ENCODE measurements around the gene PPP1R15A.
"Not testable (repeated sequence)": the region's sequence is repeated elsewhere in the genome, so short reads cannot be mapped to it uniquely, and the experiment has no call there.

Gene PPP1R15A

DNA sequence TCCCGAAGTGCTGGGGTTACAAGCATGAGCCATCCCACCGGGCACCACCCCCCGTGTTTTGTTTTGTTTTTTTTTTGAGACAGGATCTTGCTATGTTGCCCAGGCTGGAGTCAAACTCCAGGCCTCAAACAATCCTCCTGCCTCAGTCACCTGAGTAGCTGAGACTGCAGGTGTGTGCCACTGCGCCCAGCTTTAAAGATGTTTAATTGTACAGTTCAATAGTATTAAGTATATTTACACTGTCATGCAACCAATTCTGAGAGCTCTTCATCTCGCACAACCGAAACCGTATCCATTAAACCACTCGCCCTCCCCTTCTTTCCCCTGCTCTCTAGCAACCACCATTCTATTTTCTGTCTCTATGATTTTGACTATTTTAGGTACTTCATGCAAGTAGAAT lies 43.5 kb downstream of the PPP1R15A start:
- no peak for DNase-seq (ENCODE audit: low read depth, low spot score)

DNA sequence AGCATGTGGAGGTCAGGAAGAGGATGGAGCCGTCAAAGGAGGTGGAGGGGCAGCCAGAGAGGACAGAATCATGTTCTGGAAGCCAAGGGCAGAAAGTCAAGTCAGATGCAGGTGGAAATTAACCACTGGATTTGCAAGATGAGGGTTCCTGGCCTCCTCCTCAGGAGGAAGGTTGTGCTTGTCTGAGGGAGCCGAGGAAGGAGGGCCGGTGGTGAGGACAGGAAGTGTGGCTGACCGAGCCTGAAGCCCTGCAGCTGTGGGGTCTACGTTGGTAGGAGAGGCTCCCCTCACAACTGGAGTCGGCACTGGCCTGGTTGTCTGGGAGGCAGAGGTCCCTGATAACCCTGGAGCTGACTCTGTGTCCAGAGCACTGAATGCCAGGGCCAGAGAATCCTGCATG lies 45.9 kb downstream of the PPP1R15A start:
- DNase-seq (ENCODE audit: low read depth, low spot score) = no peak

DNA sequence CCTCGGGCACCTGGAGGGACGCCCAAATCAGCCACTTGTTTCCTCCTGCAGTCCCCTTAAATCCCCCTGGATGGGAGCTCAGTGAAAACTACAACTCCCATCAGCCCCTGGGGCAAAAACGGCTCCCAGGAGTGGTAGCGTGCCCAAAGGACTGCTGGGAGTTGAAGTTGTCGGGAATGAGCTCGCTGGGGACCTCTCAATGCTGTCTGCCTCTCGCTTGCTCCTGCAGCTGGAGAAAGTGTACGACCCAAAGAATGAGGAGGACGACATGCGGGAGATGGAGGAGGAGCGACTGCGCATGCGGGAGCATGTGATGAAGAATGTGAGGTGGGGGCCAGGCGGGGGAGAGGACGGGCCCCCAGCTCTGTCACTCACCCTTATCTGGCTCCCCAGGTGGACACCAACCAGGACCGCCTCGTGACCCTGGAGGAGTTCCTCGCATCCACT lies 46.6 kb downstream of the PPP1R15A start:
- DNase-seq (ENCODE audit: low read depth, low spot score) = no peak

DNA sequence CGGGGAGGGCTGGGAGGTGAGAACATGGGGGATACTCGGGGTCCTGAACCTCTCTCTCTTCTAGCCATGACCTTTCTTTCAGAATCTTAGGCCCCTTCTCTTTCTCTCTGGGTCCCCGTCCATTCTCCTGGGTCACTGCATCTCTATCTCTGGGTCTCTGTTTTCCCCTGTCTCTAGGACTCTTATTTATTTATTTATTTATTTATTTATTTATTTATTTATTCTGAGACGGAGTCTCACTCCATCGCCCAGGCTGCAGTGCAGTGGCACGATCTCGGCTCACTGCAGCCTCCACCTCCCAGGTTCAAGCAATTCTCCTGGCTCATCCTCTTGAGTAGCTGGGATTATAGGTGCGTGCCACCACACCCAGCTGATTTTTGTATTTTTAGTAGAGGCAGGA lies 47.0 kb downstream of the PPP1R15A start:
- DNase-seq (ENCODE audit: low read depth, low spot score) = not testable (repeated sequence)

DNA sequence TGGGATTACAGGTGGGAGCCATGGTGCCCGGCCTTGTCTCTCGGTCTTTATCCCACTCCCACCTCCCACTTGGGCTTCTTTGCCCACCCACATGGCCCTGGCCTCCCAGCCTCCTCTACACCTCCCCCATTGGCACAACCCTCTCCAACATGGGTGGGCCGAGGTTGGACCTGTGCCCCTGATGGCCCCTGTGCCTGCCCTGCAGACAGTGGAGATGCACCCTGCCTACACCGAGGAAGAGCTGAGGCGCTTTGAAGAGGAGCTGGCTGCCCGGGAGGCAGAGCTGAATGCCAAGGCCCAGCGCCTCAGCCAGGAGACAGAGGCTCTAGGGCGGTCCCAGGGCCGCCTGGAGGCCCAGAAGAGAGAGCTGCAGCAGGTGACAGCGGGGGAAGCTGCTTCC lies 48.7 kb downstream of the PPP1R15A start:
- no peak for DNase-seq (ENCODE audit: low read depth, low spot score)

DNA sequence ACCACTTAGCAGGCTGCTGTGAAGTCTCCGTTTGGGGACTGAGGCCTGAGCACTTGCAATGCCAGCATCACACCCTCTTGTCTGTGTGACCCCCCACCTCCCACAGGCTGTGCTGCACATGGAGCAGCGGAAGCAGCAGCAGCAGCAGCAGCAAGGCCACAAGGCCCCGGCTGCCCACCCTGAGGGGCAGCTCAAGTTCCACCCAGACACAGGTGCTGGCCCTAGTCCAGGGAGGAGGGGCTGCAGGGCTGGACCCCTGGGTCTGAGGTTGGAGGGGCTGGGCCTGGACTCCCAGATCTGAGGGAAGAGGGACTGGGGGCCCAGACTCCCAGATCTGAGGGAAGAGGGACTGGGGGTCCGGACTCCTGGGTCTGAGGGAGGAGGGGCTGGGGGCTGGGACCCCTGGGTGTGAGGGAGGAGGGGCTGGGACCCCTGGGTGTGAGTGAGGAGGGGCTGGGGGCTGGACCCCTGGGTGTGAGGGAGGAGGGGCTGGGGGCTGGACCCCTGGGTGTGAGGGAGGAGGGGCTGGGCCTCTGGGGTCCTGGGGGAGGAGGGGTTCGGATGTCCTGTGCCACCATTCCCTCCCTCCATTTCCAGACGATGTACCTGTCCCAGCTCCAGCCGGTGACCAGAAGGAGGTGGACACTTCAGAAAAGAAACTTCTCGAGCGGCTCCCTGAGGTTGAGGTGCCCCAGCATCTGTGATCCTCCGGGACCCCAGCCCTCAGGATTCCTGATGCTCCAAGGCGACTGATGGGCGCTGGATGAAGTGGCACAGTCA lies 49.7 kb downstream of the PPP1R15A start:
- no peak for DNase-seq (ENCODE audit: low read depth, low spot score)

DNA sequence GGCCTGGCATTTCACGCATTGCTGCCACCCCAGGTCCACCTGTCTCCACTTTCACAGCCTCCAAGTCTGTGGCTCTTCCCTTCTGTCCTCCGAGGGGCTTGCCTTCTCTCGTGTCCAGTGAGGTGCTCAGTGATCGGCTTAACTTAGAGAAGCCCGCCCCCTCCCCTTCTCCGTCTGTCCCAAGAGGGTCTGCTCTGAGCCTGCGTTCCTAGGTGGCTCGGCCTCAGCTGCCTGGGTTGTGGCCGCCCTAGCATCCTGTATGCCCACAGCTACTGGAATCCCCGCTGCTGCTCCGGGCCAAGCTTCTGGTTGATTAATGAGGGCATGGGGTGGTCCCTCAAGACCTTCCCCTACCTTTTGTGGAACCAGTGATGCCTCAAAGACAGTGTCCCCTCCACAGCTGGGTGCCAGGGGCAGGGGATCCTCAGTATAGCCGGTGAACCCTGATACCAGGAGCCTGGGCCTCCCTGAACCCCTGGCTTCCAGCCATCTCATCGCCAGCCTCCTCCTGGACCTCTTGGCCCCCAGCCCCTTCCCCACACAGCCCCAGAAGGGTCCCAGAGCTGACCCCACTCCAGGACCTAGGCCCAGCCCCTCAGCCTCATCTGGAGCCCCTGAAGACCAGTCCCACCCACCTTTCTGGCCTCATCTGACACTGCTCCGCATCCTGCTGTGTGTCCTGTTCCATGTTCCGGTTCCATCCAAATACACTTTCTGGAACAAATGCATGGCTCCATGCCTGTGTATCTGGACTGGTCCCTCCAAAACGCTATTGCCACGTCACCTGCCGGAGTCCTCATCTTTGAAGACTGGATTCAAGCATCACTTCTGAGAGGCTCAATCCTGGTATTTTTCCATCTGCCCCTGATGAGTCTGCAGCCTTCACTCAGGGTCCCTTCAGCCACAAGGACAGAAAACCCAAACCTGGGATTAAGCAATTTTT lies 50.6 kb downstream of the PPP1R15A start:
- DNase-seq (ENCODE audit: low read depth, low spot score) = no peak

DNA sequence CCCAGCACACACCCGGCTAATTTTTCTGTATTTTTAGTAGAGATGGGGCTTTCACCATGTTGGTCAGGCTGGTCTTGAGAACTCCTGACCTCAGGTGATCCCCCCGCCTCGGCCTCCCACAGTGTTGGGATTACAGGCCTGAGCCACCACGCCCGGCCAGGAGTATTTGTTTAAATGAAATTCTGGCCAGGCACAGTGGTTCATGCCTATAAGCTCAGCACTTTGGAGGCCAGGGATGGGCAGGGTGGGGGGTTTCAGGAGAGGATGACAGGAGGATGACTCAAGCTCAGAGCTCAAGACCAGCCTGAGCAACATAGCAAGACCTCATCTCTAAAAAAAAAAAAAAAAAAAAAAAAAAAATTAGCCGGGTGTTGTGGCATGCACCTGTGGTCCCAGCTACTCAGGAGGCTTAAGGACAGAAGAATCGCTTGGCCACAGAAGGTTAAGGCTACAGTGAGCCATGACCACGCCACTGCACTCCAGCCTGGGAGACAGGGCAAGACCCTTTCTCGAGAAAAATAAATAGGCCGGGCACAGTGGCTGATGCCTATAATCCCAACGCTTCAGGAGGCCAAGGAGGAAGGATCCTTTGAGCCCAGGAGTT lies 53.1 kb downstream of the PPP1R15A start:
- no peak for DNase-seq (ENCODE audit: low read depth, low spot score)

All from brain pericyte (primary cell).